Osteocyte (in vitro differentiated cells): ENCODE data around the gene BRICD5. TPM values are rescaled to one million over a fixed set of nuclear protein-coding genes. Genes with fewer than 3 reads are reported as not detected.

Experiments used
- DNase-seq: peaks from one replicate; pipeline ENCODE4 v3.0.0; 2021; ENCODE audit warnings: mixed read lengths; ENCODE audit not compliant: unreplicated experiment; ENCODE audit errors: extremely low spot score
- H3K27ac Mint-ChIP-seq: one replicate; pipeline ENCODE4 v1.8.0; 2021; ENCODE audit warnings: mild to moderate bottlenecking, mixed read lengths; ENCODE audit not compliant: unreplicated experiment
- H3K27me3 Mint-ChIP-seq: one replicate; pipeline ENCODE4 v1.8.0; 2021; ENCODE audit warnings: mixed read lengths; ENCODE audit not compliant: unreplicated experiment
- H3K36me3 Mint-ChIP-seq: one replicate; pipeline ENCODE4 v1.8.0; 2021; ENCODE audit warnings: mixed read lengths; ENCODE audit not compliant: unreplicated experiment
- H3K4me1 Mint-ChIP-seq: one replicate; pipeline ENCODE4 v1.8.0; 2021; ENCODE audit warnings: mixed read lengths; ENCODE audit not compliant: unreplicated experiment
- H3K4me3 Mint-ChIP-seq: one replicate; pipeline ENCODE4 v1.8.0; 2021; ENCODE audit warnings: mild to moderate bottlenecking, moderate library complexity, mixed read lengths; ENCODE audit not compliant: unreplicated experiment
- H3K9me3 Mint-ChIP-seq: one replicate; pipeline ENCODE4 v1.8.0; 2021; ENCODE audit warnings: mixed read lengths; ENCODE audit not compliant: unreplicated experiment
- CTCF ChIP-seq: fragments of 200-600 bp; sonication (generic); IDR thresholded peaks from 2 replicates; pipeline ENCODE4 v1.5.0; 2021; ENCODE audit warnings: antibody characterized with exemption, mild to moderate bottlenecking, moderate library complexity
- total RNA-seq: library from RNA; stranded (reverse); gene quantifications from 2 replicates; pipeline ENCODE4 v1.2.1, GENCODE V29; 2021

Gene BRICD5
- total RNA-seq, 1 donor from 2014 or later, result 6.6 TPM

GRCh38 chr16:2233872-2234812, 23.5 kb upstream of the BRICD5 start:
- no peak overlapping the region for H3K4me3 Mint-ChIP-seq
- DNase-seq, result no peak
- TF ChIP-seq CTCF, result no peak
- no peaks in the 10 kb centered on the region for H3K27me3 Mint-ChIP-seq
- H3K36me3 Mint-ChIP-seq, result peaks cover 9% of the 10 kb centered on the region
- peaks cover 2% of the 10 kb centered on the region for H3K4me1 Mint-ChIP-seq
- H3K9me3 Mint-ChIP-seq, result no peaks in the 10 kb centered on the region
- H3K27ac Mint-ChIP-seq, result no peak overlapping the region

GRCh38 chr16:2233046-2233775, 22.5 kb upstream of the BRICD5 start:
- Mint-ChIP-seq H3K27ac (no peak overlapping the region), H3K36me3 (peaks cover 9% of the 10 kb centered on the region), H3K27me3 (no peaks in the 10 kb centered on the region), H3K9me3 (no peaks in the 10 kb centered on the region), H3K4me1 (peaks cover 2% of the 10 kb centered on the region), H3K4me3 (no peak overlapping the region)
- no peak for TF ChIP-seq CTCF
- no peak for DNase-seq

- DNase-seq, result no peak
- TF ChIP-seq CTCF, result no peak
- peaks cover 9% of the 10 kb centered on the region for H3K36me3 Mint-ChIP-seq
- H3K9me3 Mint-ChIP-seq, result no peaks in the 10 kb centered on the region
- peaks cover 2% of the 10 kb centered on the region for H3K4me1 Mint-ChIP-seq
- H3K4me3 Mint-ChIP-seq, result no peak overlapping the region
- H3K27ac Mint-ChIP-seq, result no peak overlapping the region
- H3K27me3 Mint-ChIP-seq, result no peaks in the 10 kb centered on the region
These were observed 21.7 kb upstream of the BRICD5 start for GRCh38 chr16:2232094-2232990.

- TF ChIP-seq CTCF, result no peak
- no peak overlapping the region for H3K27ac Mint-ChIP-seq
- peaks cover 9% of the 10 kb centered on the region for H3K36me3 Mint-ChIP-seq
- DNase-seq, result peak; percentile 83
- H3K4me1 Mint-ChIP-seq, result peaks cover 3% of the 10 kb centered on the region
- no peak overlapping the region for H3K4me3 Mint-ChIP-seq
- no peaks in the 10 kb centered on the region for H3K9me3 Mint-ChIP-seq
- no peaks in the 10 kb centered on the region for H3K27me3 Mint-ChIP-seq
These were observed 20.6 kb upstream of the BRICD5 start for GRCh38 chr16:2231016-2231931.
